Duodenal mucosa (tissue), 2 donors: ENCODE data around the gene MMP13.
"Not testable (repeated sequence)": the region's sequence is repeated elsewhere in the genome, so short reads cannot be mapped to it uniquely, and the experiment has no call there.

Experiments used
- H3K27ac ChIP-seq: one replicate; pipeline ENCODE4 v1.7.0; 2013; ENCODE audit warnings: low read depth, low read length
- H3K27me3 ChIP-seq, 2 donors: one replicate each; pipeline ENCODE4 v1.7.0; 2013; ENCODE audit warnings: low read length in 2 of 2, control low read depth in 1 of 2; ENCODE audit not compliant: insufficient read depth in 2 of 2, control insufficient read depth in 1 of 2
- H3K36me3 ChIP-seq, 2 donors: one replicate each; pipeline ENCODE4 v1.7.0; 2013; ENCODE audit warnings: low read length in 2 of 2, control low read depth in 1 of 2; ENCODE audit not compliant: insufficient read depth in 2 of 2, control insufficient read depth in 1 of 2
- H3K4me1 ChIP-seq, 2 donors: one replicate each; pipeline ENCODE4 v1.7.0; 2013; ENCODE audit warnings: low read length in 2 of 2, control low read depth in 1 of 2; ENCODE audit not compliant: insufficient read depth in 2 of 2, control insufficient read depth in 1 of 2
- H3K4me3 ChIP-seq, 2 donors: one replicate each; pipeline ENCODE4 v1.7.0; 2013; ENCODE audit warnings: low read length in 2 of 2, low read depth in 1 of 2
- H3K9ac ChIP-seq, 2 donors: one replicate each; pipeline ENCODE4 v1.7.0; 2013; ENCODE audit warnings: low read length in 2 of 2, low read depth in 1 of 2
- H3K9me3 ChIP-seq, 2 donors: one replicate each; pipeline ENCODE4 v1.7.0; 2013; ENCODE audit warnings: low read length in 2 of 2, control low read depth in 1 of 2; ENCODE audit not compliant: control insufficient read depth in 1 of 2

The MMP13 gene

GRCh38 chr11:102911758-102912481 lies 43.6 kb downstream of the MMP13 start:
- H3K27ac ChIP-seq, result no peak overlapping the region
- no peaks in the 10 kb centered on the region for H3K9me3 ChIP-seq
- H3K27me3 ChIP-seq, result no peaks in the 10 kb centered on the region
- no peak overlapping the region for H3K4me3 ChIP-seq
- no peak overlapping the region for H3K9ac ChIP-seq
- H3K4me1 ChIP-seq, result peaks cover 0 to 6% of the 10 kb centered on the region in 2 donors
- no peaks in the 10 kb centered on the region for H3K36me3 ChIP-seq

- not testable (repeated sequence) for H3K9me3 ChIP-seq, H3K27ac ChIP-seq, H3K36me3 ChIP-seq, H3K4me3 ChIP-seq, H3K9ac ChIP-seq, H3K4me1 ChIP-seq, H3K27me3 ChIP-seq
Observed at GRCh38 chr11:102905848-102906247, 49.7 kb downstream of the MMP13 start.

GRCh38 chr11:102903895-102904294 lies 51.6 kb downstream of the MMP13 start:
- H3K27ac ChIP-seq, H3K4me1 ChIP-seq, H3K9ac ChIP-seq, H3K27me3 ChIP-seq, H3K36me3 ChIP-seq, H3K4me3 ChIP-seq, H3K9me3 ChIP-seq: not testable (repeated sequence)

- H3K9me3 ChIP-seq, result peaks cover 0 to 4% of the 10 kb centered on the region in 2 donors
- H3K36me3 ChIP-seq, result no peaks in the 10 kb centered on the region
- no peaks in the 10 kb centered on the region for H3K4me1 ChIP-seq
- no peak overlapping the region for H3K9ac ChIP-seq
- H3K4me3 ChIP-seq, result no peak overlapping the region
- H3K27ac ChIP-seq, result no peak overlapping the region
- no peaks in the 10 kb centered on the region for H3K27me3 ChIP-seq
Observed at GRCh38 chr11:102900346-102900745, 55.2 kb downstream of the MMP13 start.
